Fibroblast of pulmonary artery (primary cell): ENCODE measurements around the gene MOCS3.
A peak's percentile ranks its signal among the peaks of the same experiment; 100 is the strongest.

Experiments used
- DNase-seq: peaks from one replicate; pipeline ENCODE4 v3.0.0-alpha.2; 2010; ENCODE audit warnings: low read depth
- H3K4me3 ChIP-seq: replicated peaks from 2 replicates; pipeline ENCODE4 v1.5.1; 2011; ENCODE audit warnings: low read depth, mild to moderate bottlenecking, control low read depth, low read length, moderate library complexity
- TF ChIP-seq, protein P1 (sequence below): IDR thresholded peaks from 2 replicates; pipeline ENCODE4 v1.5.1; 2011; ENCODE audit warnings: mild to moderate bottlenecking, control low read depth, low read length, inconsistent platforms; ENCODE audit errors: missing control alignments

Gene MOCS3, protein sequence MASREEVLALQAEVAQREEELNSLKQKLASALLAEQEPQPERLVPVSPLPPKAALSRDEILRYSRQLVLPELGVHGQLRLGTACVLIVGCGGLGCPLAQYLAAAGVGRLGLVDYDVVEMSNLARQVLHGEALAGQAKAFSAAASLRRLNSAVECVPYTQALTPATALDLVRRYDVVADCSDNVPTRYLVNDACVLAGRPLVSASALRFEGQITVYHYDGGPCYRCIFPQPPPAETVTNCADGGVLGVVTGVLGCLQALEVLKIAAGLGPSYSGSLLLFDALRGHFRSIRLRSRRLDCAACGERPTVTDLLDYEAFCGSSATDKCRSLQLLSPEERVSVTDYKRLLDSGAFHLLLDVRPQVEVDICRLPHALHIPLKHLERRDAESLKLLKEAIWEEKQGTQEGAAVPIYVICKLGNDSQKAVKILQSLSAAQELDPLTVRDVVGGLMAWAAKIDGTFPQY

DNA sequence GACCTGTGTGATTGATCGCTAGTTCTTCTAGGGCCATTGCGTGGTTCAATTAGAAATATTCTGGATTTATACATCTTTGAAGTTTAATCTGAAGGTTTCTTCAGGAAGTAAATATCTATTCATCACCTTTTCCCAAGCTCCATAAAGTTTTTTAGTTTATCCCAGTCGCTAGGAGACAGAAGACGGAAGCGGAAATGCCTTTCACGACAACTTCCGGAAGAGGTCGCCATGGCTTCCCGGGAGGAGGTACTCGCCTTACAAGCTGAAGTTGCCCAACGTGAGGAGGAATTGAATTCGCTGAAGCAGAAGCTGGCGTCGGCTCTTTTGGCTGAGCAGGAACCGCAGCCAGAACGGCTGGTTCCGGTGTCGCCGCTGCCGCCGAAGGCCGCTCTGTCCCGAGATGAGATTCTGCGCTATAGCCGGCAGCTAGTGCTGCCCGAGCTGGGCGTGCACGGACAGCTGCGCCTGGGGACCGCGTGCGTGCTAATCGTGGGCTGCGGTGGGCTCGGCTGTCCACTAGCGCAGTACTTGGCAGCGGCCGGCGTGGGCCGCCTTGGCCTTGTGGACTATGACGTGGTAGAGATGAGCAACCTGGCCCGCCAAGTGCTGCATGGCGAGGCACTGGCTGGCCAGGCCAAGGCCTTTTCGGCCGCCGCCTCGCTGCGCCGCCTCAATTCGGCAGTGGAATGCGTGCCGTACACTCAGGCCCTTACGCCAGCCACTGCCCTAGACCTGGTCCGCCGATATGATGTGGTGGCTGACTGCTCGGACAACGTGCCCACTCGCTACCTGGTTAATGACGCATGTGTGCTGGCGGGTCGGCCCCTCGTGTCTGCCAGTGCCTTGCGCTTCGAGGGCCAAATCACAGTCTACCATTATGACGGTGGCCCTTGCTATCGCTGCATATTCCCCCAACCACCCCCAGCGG lies at the start of gene MOCS3:
Gene MOCS3 (plus strand): TSS at position 204 of the 928 bp plus-strand sequence. CDS start 25 bp downstream, at position 229.
- peak; percentile 96 for DNase-seq
- H3K4me3 ChIP-seq: peak within 1 kb of the TSS; percentile 93
- TF ChIP-seq, protein P1, sequence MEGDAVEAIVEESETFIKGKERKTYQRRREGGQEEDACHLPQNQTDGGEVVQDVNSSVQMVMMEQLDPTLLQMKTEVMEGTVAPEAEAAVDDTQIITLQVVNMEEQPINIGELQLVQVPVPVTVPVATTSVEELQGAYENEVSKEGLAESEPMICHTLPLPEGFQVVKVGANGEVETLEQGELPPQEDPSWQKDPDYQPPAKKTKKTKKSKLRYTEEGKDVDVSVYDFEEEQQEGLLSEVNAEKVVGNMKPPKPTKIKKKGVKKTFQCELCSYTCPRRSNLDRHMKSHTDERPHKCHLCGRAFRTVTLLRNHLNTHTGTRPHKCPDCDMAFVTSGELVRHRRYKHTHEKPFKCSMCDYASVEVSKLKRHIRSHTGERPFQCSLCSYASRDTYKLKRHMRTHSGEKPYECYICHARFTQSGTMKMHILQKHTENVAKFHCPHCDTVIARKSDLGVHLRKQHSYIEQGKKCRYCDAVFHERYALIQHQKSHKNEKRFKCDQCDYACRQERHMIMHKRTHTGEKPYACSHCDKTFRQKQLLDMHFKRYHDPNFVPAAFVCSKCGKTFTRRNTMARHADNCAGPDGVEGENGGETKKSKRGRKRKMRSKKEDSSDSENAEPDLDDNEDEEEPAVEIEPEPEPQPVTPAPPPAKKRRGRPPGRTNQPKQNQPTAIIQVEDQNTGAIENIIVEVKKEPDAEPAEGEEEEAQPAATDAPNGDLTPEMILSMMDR: no peak

DNA sequence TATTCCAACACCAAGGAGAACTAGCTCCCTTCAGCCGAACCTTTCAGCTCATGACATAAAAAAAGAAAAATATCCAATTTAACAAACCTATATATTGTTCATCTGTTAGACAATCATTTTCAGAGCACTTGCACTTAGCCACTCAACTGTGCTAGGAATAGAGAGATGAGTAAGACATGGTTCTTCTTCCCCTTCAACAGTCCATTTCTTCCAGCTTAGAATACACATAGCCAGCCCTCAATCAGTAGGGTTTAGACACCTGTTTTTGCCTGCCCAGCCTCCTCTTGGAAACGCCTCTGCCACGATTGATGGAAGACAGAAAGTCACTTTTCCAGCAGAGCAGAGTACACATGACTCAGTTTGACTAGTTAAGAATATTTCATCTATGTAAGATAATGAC lies 49.2 kb upstream of the MOCS3 start:
- no peak for DNase-seq
- TF ChIP-seq, protein P1: no peak
- no peak overlapping the region for H3K4me3 ChIP-seq

DNA sequence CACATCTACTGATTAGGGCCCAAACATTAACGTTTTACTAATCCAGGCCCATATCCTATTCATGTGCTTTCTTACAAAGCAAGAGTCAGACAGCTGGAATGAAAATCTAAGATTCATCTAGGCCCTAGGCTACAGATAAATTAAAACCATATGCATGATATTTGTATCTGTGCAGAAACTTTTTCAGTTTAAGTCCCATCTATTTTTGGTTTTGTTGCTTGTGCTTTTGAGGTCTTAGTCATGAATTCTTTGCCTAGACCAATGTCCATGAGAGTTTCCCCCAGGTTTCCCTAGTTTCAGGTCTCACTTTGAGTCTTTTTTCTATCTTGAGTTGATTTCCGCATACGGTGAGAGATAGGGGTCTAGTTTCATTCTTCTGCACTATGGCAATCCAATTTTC lies 47.6 kb upstream of the MOCS3 start:
- no peak overlapping the region for H3K4me3 ChIP-seq
- TF ChIP-seq, protein P1: no peak
- no peak for DNase-seq

DNA sequence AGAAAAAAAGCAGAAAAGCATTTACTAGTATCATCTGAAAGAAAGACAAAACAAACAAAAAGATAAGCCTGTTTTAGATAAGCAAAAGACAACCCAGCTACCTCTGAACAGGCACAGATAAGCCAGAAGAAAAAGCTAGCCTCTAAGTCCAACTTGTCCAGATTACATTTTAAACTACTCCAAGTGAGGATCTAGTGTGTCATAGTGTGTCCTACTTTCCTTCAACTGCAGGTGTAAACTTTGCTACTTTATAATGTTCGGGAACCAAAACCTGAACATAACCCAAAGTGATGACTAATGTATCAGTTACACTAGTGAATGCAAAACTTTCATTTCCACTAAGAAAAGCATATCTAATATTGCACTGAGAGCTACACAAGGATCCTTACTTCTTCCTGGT lies 46.9 kb upstream of the MOCS3 start:
- no peak overlapping the region for H3K4me3 ChIP-seq
- DNase-seq: no peak
- TF ChIP-seq, protein P1: no peak

DNA sequence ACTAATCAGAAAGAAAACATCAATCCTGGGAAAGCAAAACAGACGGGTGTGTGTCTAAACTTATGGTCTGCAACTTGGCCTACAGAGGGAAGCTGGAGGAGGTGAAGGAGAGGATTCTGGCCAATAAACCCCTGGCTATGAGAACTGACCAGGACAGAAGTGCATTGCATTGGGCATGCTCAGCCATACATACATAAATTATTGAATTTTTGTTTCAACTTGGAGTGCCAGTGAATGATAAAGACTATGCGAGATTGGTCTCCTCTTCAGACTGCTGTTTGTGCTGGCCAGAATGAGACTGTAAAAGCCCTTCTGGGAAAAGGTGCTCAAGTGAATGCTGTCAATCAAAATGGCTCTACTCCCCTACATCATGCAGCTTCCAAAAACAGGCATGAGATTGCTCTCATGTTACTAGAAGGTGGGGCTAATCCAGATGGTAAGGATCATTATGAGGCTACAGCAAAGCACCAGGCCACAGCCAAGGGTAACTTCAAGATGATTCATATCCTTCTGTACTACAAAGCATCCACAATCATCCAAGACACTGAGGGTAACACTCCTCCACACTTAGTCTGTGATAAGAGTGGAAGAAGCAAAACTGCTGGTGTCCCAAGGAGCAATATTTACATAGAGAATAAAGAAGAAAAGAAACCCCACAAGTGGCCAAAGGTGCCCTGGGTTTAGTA lies 44.8 kb upstream of the MOCS3 start:
- H3K4me3 ChIP-seq: no peak overlapping the region
- DNase-seq: peak; percentile 79
- TF ChIP-seq, protein P1: no peak

DNA sequence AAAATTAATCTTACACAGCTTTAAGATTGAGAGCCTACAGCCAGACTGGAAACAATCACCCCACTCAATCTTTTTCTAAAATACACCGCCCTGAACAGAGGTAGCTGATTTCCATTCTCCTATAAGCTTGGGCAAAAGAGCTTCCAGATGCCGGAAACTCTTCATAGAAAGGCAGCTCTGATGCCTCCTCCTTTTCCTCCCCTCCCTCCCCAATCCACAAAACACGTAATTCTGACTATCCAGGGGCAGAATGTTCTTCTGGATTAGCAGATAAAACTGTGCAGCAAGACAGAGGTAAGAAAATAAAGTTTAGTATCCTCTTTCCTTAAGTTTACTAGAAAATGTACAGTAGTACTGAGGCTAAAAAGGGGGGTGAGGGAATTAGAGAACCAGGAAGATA lies 43.2 kb upstream of the MOCS3 start:
- peak; percentile 70 for DNase-seq
- TF ChIP-seq, protein P1: no peak
- H3K4me3 ChIP-seq: no peak overlapping the region
